HUES6 (cell line): Measurements from ENCODE around the gene CFAP92.
A peak's percentile ranks its signal among the peaks of the same experiment; 100 is the strongest.

ENCODE experiments used
- H3K27ac ChIP-seq: 2 replicates; pipeline ENCODE4 v1.7.0; 2013; ENCODE audit warnings: low read depth, mild to moderate bottlenecking, low read length, inconsistent platforms
- H3K27me3 ChIP-seq: 2 replicates; pipeline ENCODE4 v1.6.1; 2013; ENCODE audit warnings: low read length; ENCODE audit not compliant: control insufficient read depth, insufficient read depth
- H3K36me3 ChIP-seq: 2 replicates; pipeline ENCODE4 v1.6.1; 2013; ENCODE audit warnings: low read length; ENCODE audit not compliant: control insufficient read depth, insufficient read depth
- H3K4me1 ChIP-seq: 2 replicates; pipeline ENCODE4 v1.6.1; 2013; ENCODE audit warnings: low read length; ENCODE audit not compliant: control insufficient read depth, insufficient read depth
- H3K4me3 ChIP-seq: 2 replicates; pipeline ENCODE4 v1.5.1; 2013; ENCODE audit warnings: low read depth, low read length
- H3K9ac ChIP-seq: one replicate; pipeline ENCODE4 v1.6.1; 2013; ENCODE audit warnings: mild to moderate bottlenecking, low read length
- H3K9me3 ChIP-seq: 2 replicates; pipeline ENCODE4 v1.6.1; 2013; ENCODE audit warnings: low read depth, low read length; ENCODE audit not compliant: control insufficient read depth, insufficient read depth

Gene CFAP92

GRCh38 chr3:128996200-128996599 lies 2.3 kb upstream of the CFAP92 start:
- peaks cover 91% of the 10 kb centered on the region for H3K27me3 ChIP-seq
- H3K27ac ChIP-seq = no peak overlapping the region
- H3K4me1 ChIP-seq = peaks cover 33% of the 10 kb centered on the region
- no peaks in the 10 kb centered on the region for H3K9me3 ChIP-seq
- no peak overlapping the region for H3K4me3 ChIP-seq
- H3K9ac ChIP-seq = no peak overlapping the region
- no peaks in the 10 kb centered on the region for H3K36me3 ChIP-seq

DNA sequence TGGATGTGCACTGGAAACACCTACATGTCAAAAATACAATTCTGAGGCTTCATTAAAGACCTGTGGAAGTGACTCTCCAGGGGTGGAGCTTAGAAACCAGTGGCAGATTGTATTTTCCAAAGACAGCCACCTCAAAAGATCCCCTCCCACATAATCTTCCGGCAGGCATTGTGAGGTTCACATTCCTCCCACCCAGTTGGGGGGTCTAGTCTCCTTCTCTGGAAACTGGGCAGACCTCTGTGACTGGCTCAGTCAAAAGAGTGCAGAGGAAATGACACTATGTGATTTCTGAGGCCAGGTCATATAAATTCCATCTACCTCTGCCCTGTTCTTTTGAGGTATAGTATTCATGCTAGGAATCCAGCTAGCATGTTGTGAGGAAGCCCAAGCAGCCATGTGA lies 1.9 kb upstream of the CFAP92 start:
- H3K9me3 ChIP-seq = no peaks in the 10 kb centered on the region
- H3K36me3 ChIP-seq = no peaks in the 10 kb centered on the region
- H3K27me3 ChIP-seq = peaks cover 86% of the 10 kb centered on the region
- H3K27ac ChIP-seq = no peak overlapping the region
- H3K4me1 ChIP-seq = peaks cover 32% of the 10 kb centered on the region
- H3K4me3 ChIP-seq = no peak overlapping the region
- H3K9ac ChIP-seq = no peak overlapping the region

- H3K9ac ChIP-seq = no peak overlapping the region
- H3K9me3 ChIP-seq = no peaks in the 10 kb centered on the region
- peaks cover 27% of the 10 kb centered on the region for H3K4me1 ChIP-seq
- no peak overlapping the region for H3K27ac ChIP-seq
- H3K27me3 ChIP-seq = peaks cover 77% of the 10 kb centered on the region
- H3K36me3 ChIP-seq = no peaks in the 10 kb centered on the region
- peak overlapping the region; percentile 64; the same call in 1 of the 2 replicates for H3K4me3 ChIP-seq
These were observed 988 bp upstream of the CFAP92 start for GRCh38 chr3:128994581-128995546.

DNA sequence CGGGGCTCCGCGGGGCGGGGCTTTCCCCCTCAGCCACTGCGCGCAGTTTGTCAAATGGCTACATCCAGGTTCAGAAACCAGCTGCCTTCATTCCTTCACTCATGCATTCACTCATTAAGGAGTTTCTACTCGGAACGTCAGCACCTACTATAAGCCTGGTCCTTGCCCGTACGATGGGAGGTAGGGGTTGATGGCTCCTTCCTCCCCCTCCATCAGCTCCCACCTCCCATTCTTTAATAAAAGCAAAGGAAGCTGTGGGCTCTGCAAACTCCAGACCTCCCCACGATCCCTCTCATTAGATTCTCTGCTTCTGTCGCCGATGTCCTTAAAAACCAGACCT lies 267 bp upstream of the CFAP92 start:
- peaks cover 26% of the 10 kb centered on the region for H3K4me1 ChIP-seq
- no peaks in the 10 kb centered on the region for H3K36me3 ChIP-seq
- peak overlapping the region; percentile 64 for H3K4me3 ChIP-seq

DNA sequence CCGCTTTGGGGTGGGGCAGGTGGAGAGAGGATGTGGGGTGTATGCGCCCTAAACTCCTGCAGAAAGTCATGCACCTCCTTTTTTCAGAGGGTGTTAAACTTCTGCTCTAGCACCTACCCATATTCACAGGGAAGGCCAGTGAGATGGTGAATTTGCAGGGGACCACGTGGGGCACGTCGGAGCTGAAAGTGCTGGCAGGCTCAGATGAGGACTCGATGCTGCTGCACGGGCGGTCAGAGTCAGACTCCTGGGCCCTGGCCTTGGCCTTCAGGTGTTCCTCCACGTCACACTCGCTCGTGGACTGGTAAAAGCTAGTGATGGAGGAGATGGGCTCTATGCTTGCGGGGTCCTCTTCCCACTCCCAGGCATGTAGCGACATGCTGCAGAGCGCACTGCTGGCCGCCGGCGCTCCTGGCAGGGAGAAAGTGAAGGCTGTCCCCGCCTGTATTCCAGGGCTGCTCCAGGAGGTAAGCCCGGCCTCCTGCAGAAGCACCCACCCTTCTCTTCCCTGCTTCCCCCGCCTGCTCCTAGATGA lies 883 bp downstream of the CFAP92 start:
- Histone ChIP-seq H3K9ac (peak overlapping the region; percentile 43), H3K4me1 (peaks cover 17% of the 10 kb centered on the region), H3K27ac (no peak overlapping the region), H3K4me3 (peak overlapping the region; percentile 64), H3K9me3 (no peaks in the 10 kb centered on the region), H3K36me3 (no peaks in the 10 kb centered on the region), H3K27me3 (peaks cover 60% of the 10 kb centered on the region)

More for the DNA sequence above, 267 bp upstream of the CFAP92 start:
- H3K9me3 ChIP-seq = no peaks in the 10 kb centered on the region
- no peak overlapping the region for H3K9ac ChIP-seq
- peaks cover 70% of the 10 kb centered on the region for H3K27me3 ChIP-seq
- H3K27ac ChIP-seq = no peak overlapping the region

DNA sequence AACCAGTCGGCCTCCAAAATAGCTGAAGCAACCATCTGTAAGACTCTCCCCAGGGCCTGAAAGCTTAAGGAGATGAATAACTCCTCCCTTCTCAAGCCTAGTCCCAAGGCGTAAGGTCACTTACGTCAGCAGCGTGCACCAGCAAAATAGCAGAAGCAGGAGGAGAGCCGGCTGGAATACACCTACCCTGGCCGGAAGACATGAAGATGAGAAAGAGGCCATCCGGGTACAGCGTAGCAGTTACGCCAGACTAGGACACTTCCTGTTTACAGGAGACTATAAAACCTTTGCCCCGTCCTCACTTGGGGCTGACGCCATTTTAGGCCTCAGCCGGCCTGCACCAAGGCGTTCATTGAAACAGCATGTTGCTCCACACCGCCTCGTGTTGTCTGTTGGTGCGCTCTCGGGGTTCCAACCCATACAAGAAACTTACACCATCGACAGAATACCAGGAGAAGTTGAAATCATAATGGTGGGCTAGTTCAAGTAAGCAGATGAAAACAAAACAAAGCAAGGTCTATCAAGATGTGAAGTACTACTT lies 2.5 kb downstream of the CFAP92 start:
- H3K27ac ChIP-seq = no peak overlapping the region
- H3K9ac ChIP-seq = no peak overlapping the region
- H3K27me3 ChIP-seq = peaks cover 44% of the 10 kb centered on the region
- H3K9me3 ChIP-seq = no peaks in the 10 kb centered on the region
- H3K36me3 ChIP-seq = no peaks in the 10 kb centered on the region
- peaks cover 17% of the 10 kb centered on the region for H3K4me1 ChIP-seq
- H3K4me3 ChIP-seq = no peak overlapping the region

- no peak overlapping the region for H3K4me3 ChIP-seq
- no peaks in the 10 kb centered on the region for H3K36me3 ChIP-seq
- no peak overlapping the region for H3K9ac ChIP-seq
- H3K27me3 ChIP-seq = peaks cover 14% of the 10 kb centered on the region
- no peaks in the 10 kb centered on the region for H3K9me3 ChIP-seq
- peaks cover 7% of the 10 kb centered on the region for H3K4me1 ChIP-seq
- no peak overlapping the region for H3K27ac ChIP-seq
These were observed 5.6 kb downstream of the CFAP92 start for GRCh38 chr3:128988286-128988685.

DNA sequence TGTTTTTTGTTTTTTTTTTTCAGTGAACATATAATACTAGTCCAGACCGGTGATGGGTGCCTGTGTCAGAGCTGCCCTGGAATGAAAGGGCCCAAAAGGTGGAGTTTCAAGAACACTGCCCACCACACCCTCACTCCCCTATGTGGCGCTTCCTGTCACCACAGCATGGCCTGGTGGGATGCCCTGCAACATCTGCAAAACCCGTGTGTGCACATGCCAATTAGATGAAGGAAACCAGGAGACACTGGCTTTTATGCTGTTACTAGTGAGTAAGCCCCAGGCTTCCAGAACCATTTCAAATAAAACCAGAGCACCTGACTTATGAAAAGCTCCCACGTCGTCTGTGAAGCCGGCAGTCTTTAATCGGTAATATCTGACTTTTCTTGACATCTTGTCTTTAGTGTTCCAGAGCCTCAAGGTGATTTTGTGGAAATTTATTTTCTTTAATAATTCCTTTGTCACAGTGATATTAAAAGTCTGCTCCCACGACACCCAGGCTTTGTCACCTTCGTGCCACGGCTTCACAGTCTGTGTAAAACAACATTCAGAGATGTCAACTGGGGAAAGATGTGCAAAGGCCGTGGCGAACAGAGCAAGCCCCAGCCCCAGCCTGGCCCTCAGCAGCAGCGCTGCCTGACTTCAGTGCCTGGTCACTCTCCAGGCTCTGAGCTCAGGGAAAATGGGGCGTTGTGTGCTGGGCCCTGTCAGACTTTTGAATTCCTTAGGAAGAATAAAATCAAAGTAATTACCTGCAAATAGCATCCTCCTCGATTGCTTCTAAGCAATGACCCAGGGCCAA lies 6.4 kb downstream of the CFAP92 start:
- Histone ChIP-seq H3K27ac (no peak overlapping the region), H3K9me3 (no peaks in the 10 kb centered on the region), H3K27me3 (peaks cover 7% of the 10 kb centered on the region), H3K36me3 (no peaks in the 10 kb centered on the region), H3K9ac (no peak overlapping the region), H3K4me1 (no peaks in the 10 kb centered on the region), H3K4me3 (no peak overlapping the region)

GRCh38 chr3:128984596-128984995 lies 9.3 kb downstream of the CFAP92 start:
- H3K4me1 ChIP-seq = no peaks in the 10 kb centered on the region
- H3K27ac ChIP-seq = no peak overlapping the region
- no peaks in the 10 kb centered on the region for H3K36me3 ChIP-seq
- no peak overlapping the region for H3K9ac ChIP-seq
- H3K4me3 ChIP-seq = no peak overlapping the region
- H3K9me3 ChIP-seq = no peaks in the 10 kb centered on the region
- H3K27me3 ChIP-seq = no peaks in the 10 kb centered on the region; the same call in 1 of the 2 replicates

DNA sequence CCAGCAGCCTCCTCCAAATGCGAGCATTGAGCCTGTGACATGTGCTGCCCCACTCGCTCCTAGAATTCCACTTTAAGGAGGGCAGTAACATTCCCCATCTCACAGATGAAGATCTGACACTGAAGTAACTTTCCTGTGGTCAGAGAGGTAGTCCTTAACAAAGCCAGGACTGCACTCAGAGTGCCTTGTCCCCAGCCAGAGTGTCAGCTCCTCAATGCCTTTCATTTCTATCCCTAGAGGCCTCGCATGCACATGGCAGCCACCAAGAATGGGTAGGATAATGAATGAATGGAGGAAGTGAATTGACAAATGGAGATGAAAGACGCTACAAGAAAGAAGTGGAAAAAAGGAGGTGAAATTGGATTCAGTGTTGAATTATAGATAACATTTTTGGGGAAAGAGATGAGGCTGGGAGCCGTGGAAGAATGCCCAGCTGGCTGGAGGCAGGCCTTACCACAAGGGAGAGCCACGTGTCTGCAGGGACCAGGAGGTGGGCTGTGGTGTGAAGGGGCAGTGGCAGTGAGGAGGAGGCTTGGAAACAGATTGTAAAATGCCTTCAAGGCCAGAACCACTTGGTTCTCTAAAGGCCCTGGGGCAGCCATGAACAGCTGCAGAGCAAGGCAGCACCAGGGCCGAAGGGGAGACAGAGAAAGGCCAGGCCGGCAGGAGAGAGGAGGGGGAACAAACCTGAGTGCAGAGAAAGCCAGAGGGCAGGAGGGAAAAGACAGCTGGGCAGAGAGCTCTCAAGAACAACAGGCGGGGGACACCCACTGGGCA lies 10.4 kb downstream of the CFAP92 start:
- no peak overlapping the region for H3K9ac ChIP-seq
- no peak overlapping the region for H3K27ac ChIP-seq
- no peaks in the 10 kb centered on the region for H3K36me3 ChIP-seq
- H3K4me1 ChIP-seq = no peaks in the 10 kb centered on the region
- H3K9me3 ChIP-seq = no peaks in the 10 kb centered on the region
- H3K27me3 ChIP-seq = no peaks in the 10 kb centered on the region; the same call in 1 of the 2 replicates
- no peak overlapping the region for H3K4me3 ChIP-seq
